HepG2 (cell line): ENCODE results near the gene NKX6-2.

Experiments
- BRCA1 ChIP-seq: sonication (generic); formaldehyde crosslinking; IDR thresholded peaks from 2 replicates; pipeline ENCODE4 v1.4.0; 2020; ENCODE audit warnings: missing genetic modification reagents
- CEBPB ChIP-seq: IDR thresholded peaks from 2 replicates; pipeline ENCODE4 v1.6.1; 2011; ENCODE audit warnings: low read depth, low read length, improper control_type of control experiment, borderline replicate concordance
- EP300 ChIP-seq, 3 experiments: sonication (generic) in 1 of 3; formaldehyde crosslinking in 1 of 3; IDR thresholded peaks; 2 replicates each; pipeline versions ENCODE4 v1.5.1 to v1.6.1; 2011 to 2020; ENCODE audit warnings: low read depth in 2 of 3, low read length in 2 of 3, borderline replicate concordance in 1 of 3, improper control_type of control experiment in 1 of 3, mild to moderate bottlenecking in 1 of 3, missing genetic modification reagents in 1 of 3, moderate library complexity in 1 of 3
- JUND ChIP-seq: sonication (generic); formaldehyde crosslinking; IDR thresholded peaks from 2 replicates; pipeline ENCODE4 v1.8.0; 2022; ENCODE audit warnings: mild to moderate bottlenecking, missing genetic modification reagents
- KAT7 ChIP-seq: IDR thresholded peaks from 2 replicates; pipeline ENCODE4 v1.6.1; 2018; ENCODE audit warnings: borderline replicate concordance, missing compliant biosample characterization
- PHF8 ChIP-seq: sonication (generic); formaldehyde crosslinking; IDR thresholded peaks from 2 replicates; pipeline ENCODE4 v1.5.0; 2020; ENCODE audit warnings: missing genetic modification reagents
- POLR2A ChIP-seq, 2 experiments: IDR thresholded peaks; 2 replicates each; pipeline ENCODE4 v1.6.1; 2011; ENCODE audit warnings: low read depth in 2 of 2, low read length in 2 of 2, mild to moderate bottlenecking in 1 of 2, moderate library complexity in 1 of 2; ENCODE audit not compliant: insufficient read depth in 1 of 2
- REXO4 ChIP-seq: sonication (generic); formaldehyde crosslinking; IDR thresholded peaks from 2 replicates; pipeline ENCODE4 v1.8.0; 2022; ENCODE audit warnings: missing genetic modification reagents, mild to moderate bottlenecking, borderline replicate concordance
- ZNF12 ChIP-seq: sonication (generic); formaldehyde crosslinking; IDR thresholded peaks from 2 replicates; pipeline ENCODE4 v1.5.0; 2020; ENCODE audit warnings: missing genetic modification reagents
- TF ChIP-seq, protein P1 (sequence below): sonication (generic); formaldehyde crosslinking; IDR thresholded peaks from 2 replicates; pipeline ENCODE4 v1.5.0; 2020; ENCODE audit warnings: mild to moderate bottlenecking, missing genetic modification reagents, moderate library complexity
- TF ChIP-seq, protein P2 (sequence below): sonication (generic); formaldehyde crosslinking; IDR thresholded peaks from 2 replicates; pipeline ENCODE4 v1.9.0; 2022; ENCODE audit warnings: low read depth, missing genetic modification reagents
- TF ChIP-seq, protein P3 (sequence below): sonication (generic); formaldehyde crosslinking; IDR thresholded peaks from 2 replicates; pipeline ENCODE4 v1.4.0; 2020; ENCODE audit warnings: missing genetic modification reagents
- TF ChIP-seq, protein P4 (sequence below): sonication (generic); formaldehyde crosslinking; IDR thresholded peaks from 2 replicates; pipeline ENCODE4 v1.9.0; 2021; ENCODE audit warnings: missing genetic modification reagents, borderline replicate concordance
- TF ChIP-seq, protein P5 (sequence below): sonication (generic); formaldehyde crosslinking; IDR thresholded peaks from 2 replicates; pipeline ENCODE4 v1.8.1; 2023; ENCODE audit warnings: missing genetic modification reagents, inconsistent platforms, borderline replicate concordance

DNA sequence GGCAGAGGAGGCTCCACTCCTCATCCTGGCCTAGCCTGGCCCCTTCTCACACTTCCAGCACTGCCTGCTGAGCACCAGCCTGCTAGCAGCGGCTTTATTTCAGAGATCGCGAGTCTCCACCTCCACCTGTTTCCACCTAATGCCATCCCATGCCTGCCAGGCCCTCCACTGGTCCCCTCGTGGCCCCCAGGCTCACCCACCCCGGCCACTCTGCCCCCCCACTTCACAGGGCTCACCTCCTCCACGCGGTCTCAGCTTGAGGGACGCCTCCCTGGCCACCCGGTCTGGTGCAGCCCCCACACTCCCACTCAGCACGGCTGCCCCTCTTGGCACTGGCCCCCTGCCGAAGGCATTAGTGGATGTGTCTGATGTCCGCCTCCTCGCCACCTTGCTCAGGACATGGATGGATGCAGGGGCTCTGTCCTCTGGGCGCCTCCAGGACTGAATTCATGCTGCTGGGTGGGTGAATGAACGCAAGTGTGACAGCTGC, 3.8 kb upstream of the NKX6-2 start:
- no peak for TF ChIP-seq KAT7
- no peak for TF ChIP-seq JUND
- TF ChIP-seq, protein P1, sequence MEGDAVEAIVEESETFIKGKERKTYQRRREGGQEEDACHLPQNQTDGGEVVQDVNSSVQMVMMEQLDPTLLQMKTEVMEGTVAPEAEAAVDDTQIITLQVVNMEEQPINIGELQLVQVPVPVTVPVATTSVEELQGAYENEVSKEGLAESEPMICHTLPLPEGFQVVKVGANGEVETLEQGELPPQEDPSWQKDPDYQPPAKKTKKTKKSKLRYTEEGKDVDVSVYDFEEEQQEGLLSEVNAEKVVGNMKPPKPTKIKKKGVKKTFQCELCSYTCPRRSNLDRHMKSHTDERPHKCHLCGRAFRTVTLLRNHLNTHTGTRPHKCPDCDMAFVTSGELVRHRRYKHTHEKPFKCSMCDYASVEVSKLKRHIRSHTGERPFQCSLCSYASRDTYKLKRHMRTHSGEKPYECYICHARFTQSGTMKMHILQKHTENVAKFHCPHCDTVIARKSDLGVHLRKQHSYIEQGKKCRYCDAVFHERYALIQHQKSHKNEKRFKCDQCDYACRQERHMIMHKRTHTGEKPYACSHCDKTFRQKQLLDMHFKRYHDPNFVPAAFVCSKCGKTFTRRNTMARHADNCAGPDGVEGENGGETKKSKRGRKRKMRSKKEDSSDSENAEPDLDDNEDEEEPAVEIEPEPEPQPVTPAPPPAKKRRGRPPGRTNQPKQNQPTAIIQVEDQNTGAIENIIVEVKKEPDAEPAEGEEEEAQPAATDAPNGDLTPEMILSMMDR (CRISPR knock-in tag): no peak
- TF ChIP-seq CEBPB: no peak
- no peak for TF ChIP-seq ZNF12 (CRISPR knock-in tag)
- TF ChIP-seq POLR2A (IDR thresholded peaks at IDR 0.05; ENCODE audit: insufficient read depth in 1 of 2, low read depth in 2 of 2, low read length in 2 of 2): no peak
- TF ChIP-seq, protein P2, sequence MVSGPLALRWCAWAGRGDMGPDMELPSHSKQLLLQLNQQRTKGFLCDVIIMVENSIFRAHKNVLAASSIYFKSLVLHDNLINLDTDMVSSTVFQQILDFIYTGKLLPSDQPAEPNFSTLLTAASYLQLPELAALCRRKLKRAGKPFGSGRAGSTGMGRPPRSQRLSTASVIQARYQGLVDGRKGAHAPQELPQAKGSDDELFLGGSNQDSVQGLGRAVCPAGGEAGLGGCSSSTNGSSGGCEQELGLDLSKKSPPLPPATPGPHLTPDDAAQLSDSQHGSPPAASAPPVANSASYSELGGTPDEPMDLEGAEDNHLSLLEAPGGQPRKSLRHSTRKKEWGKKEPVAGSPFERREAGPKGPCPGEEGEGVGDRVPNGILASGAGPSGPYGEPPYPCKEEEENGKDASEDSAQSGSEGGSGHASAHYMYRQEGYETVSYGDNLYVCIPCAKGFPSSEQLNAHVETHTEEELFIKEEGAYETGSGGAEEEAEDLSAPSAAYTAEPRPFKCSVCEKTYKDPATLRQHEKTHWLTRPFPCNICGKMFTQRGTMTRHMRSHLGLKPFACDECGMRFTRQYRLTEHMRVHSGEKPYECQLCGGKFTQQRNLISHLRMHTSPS (CRISPR knock-in tag): no peak
- TF ChIP-seq EP300 (IDR thresholded peaks at IDR 0.05; ENCODE audit: low read depth in 2 of 2, low read length in 2 of 2): no peak
- TF ChIP-seq EP300 (CRISPR knock-in tag; IDR thresholded peaks at IDR 0.05; ENCODE audit: borderline replicate concordance): no peak
- no peak for TF ChIP-seq PHF8 (CRISPR knock-in tag)
- no peak for TF ChIP-seq REXO4 (CRISPR knock-in tag)
- TF ChIP-seq, protein P3, sequence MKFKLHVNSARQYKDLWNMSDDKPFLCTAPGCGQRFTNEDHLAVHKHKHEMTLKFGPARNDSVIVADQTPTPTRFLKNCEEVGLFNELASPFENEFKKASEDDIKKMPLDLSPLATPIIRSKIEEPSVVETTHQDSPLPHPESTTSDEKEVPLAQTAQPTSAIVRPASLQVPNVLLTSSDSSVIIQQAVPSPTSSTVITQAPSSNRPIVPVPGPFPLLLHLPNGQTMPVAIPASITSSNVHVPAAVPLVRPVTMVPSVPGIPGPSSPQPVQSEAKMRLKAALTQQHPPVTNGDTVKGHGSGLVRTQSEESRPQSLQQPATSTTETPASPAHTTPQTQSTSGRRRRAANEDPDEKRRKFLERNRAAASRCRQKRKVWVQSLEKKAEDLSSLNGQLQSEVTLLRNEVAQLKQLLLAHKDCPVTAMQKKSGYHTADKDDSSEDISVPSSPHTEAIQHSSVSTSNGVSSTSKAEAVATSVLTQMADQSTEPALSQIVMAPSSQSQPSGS: no peak
- TF ChIP-seq, protein P4, sequence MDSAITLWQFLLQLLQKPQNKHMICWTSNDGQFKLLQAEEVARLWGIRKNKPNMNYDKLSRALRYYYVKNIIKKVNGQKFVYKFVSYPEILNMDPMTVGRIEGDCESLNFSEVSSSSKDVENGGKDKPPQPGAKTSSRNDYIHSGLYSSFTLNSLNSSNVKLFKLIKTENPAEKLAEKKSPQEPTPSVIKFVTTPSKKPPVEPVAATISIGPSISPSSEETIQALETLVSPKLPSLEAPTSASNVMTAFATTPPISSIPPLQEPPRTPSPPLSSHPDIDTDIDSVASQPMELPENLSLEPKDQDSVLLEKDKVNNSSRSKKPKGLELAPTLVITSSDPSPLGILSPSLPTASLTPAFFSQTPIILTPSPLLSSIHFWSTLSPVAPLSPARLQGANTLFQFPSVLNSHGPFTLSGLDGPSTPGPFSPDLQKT (CRISPR knock-in tag): no peak
- TF ChIP-seq, protein P5, sequence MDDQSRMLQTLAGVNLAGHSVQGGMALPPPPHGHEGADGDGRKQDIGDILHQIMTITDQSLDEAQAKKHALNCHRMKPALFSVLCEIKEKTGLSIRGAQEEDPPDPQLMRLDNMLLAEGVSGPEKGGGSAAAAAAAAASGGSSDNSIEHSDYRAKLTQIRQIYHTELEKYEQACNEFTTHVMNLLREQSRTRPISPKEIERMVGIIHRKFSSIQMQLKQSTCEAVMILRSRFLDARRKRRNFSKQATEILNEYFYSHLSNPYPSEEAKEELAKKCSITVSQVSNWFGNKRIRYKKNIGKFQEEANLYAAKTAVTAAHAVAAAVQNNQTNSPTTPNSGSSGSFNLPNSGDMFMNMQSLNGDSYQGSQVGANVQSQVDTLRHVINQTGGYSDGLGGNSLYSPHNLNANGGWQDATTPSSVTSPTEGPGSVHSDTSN: no peak
- no peak for TF ChIP-seq BRCA1 (CRISPR knock-in tag)
